ENCODE data around the gene P2RY13.

P2RY13 gene

GRCh38 chr3:151293127-151293526 is 36.2 kb downstream of the P2RY13 start:
- no peak for DNase-seq (ENCODE audit: low spot score)

GRCh38 chr3:151290673-151291072 is 38.7 kb downstream of the P2RY13 start:
- peak; percentile 13 for DNase-seq (ENCODE audit: low spot score)

GRCh38 chr3:151289445-151289844 is 39.9 kb downstream of the P2RY13 start:
- DNase-seq (ENCODE audit: low spot score) = no peak

- DNase-seq (ENCODE audit: low spot score) = no peak
Observed at GRCh38 chr3:151285940-151286339, 43.4 kb downstream of the P2RY13 start.

- peak; percentile 7 for DNase-seq (ENCODE audit: low spot score)
Observed at GRCh38 chr3:151283907-151284461, 45.4 kb downstream of the P2RY13 start.

GRCh38 chr3:151283387-151283786 is 46.0 kb downstream of the P2RY13 start:
- DNase-seq (ENCODE audit: low spot score) = no peak

- DNase-seq (ENCODE audit: low spot score) = peak; percentile 78
Observed at GRCh38 chr3:151282921-151283320, 46.4 kb downstream of the P2RY13 start.

- DNase-seq (ENCODE audit: low spot score) = no peak
Observed at GRCh38 chr3:151281671-151282324, 47.6 kb downstream of the P2RY13 start.

GRCh38 chr3:151278230-151278629 is 51.1 kb downstream of the P2RY13 start, which contains the start of gene P2RY14:
Gene P2RY14, minus strand, starts transcription at chr3:151278542. Its CDS starts 64,226 bp downstream, at chr3:151214316.
- DNase-seq (ENCODE audit: low spot score) = no peak

GRCh38 chr3:151276687-151277042 is 52.7 kb downstream of the P2RY13 start:
- DNase-seq (ENCODE audit: low spot score) = no peak
